ENCODE results near the gene GAB1. TPM values are rescaled to one million over a fixed set of nuclear protein-coding genes. Genes with fewer than 3 reads are reported as not detected.

GAB1 gene
- total and polyA plus RNA-seq, 2 of the 13 experiments (the other 11 are each of a cell fraction or from before 2014, with no cell fraction given) = 8.7 to 14.7 TPM

DNA sequence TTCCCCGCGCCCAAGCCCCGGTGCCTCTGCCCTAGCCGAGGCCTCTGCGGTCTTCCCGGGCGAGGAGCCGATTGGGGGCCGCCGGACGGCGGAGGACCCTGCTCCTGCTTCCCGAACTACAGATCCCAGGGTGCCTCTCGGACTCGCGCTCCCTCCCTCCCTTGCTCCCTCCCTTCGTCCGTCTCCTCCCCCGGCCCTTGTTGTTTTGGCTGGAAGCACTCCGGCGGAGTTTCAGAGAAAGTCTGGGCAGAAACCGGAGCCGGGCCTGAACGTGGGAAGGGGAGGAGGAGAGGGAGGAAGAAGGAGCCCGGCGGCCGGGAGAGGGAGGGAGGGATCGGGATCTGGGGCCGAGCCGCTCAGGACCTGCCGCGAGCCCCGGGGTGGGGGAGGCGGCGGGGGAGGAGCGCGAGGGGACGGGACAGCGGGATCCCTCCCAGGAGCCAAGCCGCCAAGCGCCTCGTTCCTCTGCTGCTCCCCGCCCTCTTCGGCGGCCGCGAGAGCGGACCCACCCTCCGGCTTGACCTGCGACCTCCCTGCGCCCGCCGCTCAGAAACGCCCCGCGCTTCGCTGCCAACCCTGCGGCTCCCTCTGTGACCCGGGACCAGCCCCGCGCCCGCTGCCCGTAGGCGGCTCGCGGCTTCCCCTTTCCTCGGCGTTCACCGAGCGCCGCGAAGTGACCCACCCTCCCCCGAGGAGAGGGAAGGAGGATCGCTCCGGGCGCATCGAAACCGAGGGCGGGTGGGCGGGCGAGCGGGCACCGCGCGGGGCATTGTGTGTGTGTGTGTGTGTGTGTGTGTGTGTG lies 496 bp upstream of the GAB1 start (continued):
- TF ChIP-seq SKI (IDR thresholded peaks at IDR 0.05; ENCODE audit: partially characterized antibody) = peak; percentile 9
- peak; percentile 25; the same call in 1 of the 2 replicates for TF ChIP-seq NFYC (CRISPR knock-in tag; IDR thresholded peaks at IDR 0.05)
- no peak for TF ChIP-seq STAT5B (CRISPR knock-in tag; IDR thresholded peaks at IDR 0.05)
- no peak for TF ChIP-seq ZSCAN20 (CRISPR knock-in tag; IDR thresholded peaks at IDR 0.05; ENCODE audit: borderline replicate concordance)
- TF ChIP-seq ZC3H13 (CRISPR knock-in tag; IDR thresholded peaks at IDR 0.05) = peak; percentile 59; the same call in 1 of the 2 replicates
- TF ChIP-seq FOXM1 (CRISPR knock-in tag; IDR thresholded peaks at IDR 0.05) = no peak
- TF ChIP-seq CERS6 (CRISPR knock-in tag; IDR thresholded peaks at IDR 0.05) = no peak
- no peak for TF ChIP-seq TAF15 (IDR thresholded peaks at IDR 0.05; ENCODE audit: low read depth, low read length, poor library complexity, severe bottlenecking)
- TF ChIP-seq ZNF34 (CRISPR knock-in tag; IDR thresholded peaks at IDR 0.05; ENCODE audit: borderline replicate concordance) = no peak
- no peak for TF ChIP-seq ZNF878 (CRISPR knock-in tag; IDR thresholded peaks at IDR 0.05)
- no peak for TF ChIP-seq KLF13 (CRISPR knock-in tag; IDR thresholded peaks at IDR 0.05)
- no peak for TF ChIP-seq HMG20A (CRISPR knock-in tag; IDR thresholded peaks at IDR 0.05; ENCODE audit: borderline replicate concordance)
- no peak for TF ChIP-seq ZNF44 (CRISPR knock-in tag; IDR thresholded peaks at IDR 0.05)
- no peak; the same call in 1 of the 2 replicates for TF ChIP-seq KLF11 (CRISPR knock-in tag; IDR thresholded peaks at IDR 0.05)
- TF ChIP-seq, protein P1, sequence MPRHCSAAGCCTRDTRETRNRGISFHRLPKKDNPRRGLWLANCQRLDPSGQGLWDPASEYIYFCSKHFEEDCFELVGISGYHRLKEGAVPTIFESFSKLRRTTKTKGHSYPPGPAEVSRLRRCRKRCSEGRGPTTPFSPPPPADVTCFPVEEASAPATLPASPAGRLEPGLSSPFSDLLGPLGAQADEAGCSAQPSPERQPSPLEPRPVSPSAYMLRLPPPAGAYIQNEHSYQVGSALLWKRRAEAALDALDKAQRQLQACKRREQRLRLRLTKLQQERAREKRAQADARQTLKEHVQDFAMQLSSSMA (CRISPR knock-in tag; IDR thresholded peaks at IDR 0.05) = peak; percentile 84; the same call in 1 of the 2 replicates
- no peak for TF ChIP-seq ZFP37 (CRISPR knock-in tag; IDR thresholded peaks at IDR 0.05; ENCODE audit: borderline replicate concordance)
- peak; percentile 6; the same call in 1 of the 2 replicates for TF ChIP-seq BCL6 (CRISPR knock-in tag; IDR thresholded peaks at IDR 0.05)
- no peak for TF ChIP-seq ARNT2 (CRISPR knock-in tag; IDR thresholded peaks at IDR 0.05; ENCODE audit: low read depth)
- no peak for TF ChIP-seq ZNF354B (CRISPR knock-in tag; IDR thresholded peaks at IDR 0.05)
- TF ChIP-seq, protein P2, sequence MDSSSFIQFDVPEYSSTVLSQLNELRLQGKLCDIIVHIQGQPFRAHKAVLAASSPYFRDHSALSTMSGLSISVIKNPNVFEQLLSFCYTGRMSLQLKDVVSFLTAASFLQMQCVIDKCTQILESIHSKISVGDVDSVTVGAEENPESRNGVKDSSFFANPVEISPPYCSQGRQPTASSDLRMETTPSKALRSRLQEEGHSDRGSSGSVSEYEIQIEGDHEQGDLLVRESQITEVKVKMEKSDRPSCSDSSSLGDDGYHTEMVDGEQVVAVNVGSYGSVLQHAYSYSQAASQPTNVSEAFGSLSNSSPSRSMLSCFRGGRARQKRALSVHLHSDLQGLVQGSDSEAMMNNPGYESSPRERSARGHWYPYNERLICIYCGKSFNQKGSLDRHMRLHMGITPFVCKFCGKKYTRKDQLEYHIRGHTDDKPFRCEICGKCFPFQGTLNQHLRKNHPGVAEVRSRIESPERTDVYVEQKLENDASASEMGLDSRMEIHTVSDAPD (CRISPR knock-in tag; IDR thresholded peaks at IDR 0.05) = no peak
- no peak for TF ChIP-seq ADNP (CRISPR knock-in tag; IDR thresholded peaks at IDR 0.05)
- TF ChIP-seq, protein P3, sequence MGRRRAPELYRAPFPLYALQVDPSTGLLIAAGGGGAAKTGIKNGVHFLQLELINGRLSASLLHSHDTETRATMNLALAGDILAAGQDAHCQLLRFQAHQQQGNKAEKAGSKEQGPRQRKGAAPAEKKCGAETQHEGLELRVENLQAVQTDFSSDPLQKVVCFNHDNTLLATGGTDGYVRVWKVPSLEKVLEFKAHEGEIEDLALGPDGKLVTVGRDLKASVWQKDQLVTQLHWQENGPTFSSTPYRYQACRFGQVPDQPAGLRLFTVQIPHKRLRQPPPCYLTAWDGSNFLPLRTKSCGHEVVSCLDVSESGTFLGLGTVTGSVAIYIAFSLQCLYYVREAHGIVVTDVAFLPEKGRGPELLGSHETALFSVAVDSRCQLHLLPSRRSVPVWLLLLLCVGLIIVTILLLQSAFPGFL (CRISPR knock-in tag; IDR thresholded peaks at IDR 0.05) = no peak
- peak; percentile 23; the same call in 1 of the 2 replicates for TF ChIP-seq TOPORS (CRISPR knock-in tag; IDR thresholded peaks at IDR 0.05)
- TF ChIP-seq THYN1 (CRISPR knock-in tag; IDR thresholded peaks at IDR 0.05; ENCODE audit: borderline replicate concordance, low read depth) = no peak
- no peak for TF ChIP-seq RBAK (CRISPR knock-in tag; IDR thresholded peaks at IDR 0.05)
- TF ChIP-seq ZFP82 (CRISPR knock-in tag; IDR thresholded peaks at IDR 0.05; ENCODE audit: borderline replicate concordance) = no peak; the same call in 1 of the 2 replicates
